K562 (cell line): ENCODE measurements around the gene TBC1D2B. TPM values are rescaled to one million over a fixed set of nuclear protein-coding genes. Genes with fewer than 3 reads are reported as not detected.

Experiments used
- ATAC-seq: fragments of 200-7000 bp; cut with Tn5 transposase; 3 replicates; pipeline ENCODE4 v1.9.1; 2020; ENCODE audit warnings: moderate library complexity
- BruUV-seq: library from RNA; stranded (reverse); fragments of 400-500 nt; replicated peaks from 2 replicates; lab custom pipeline; 2021; lab: Mats Ljungman, UMichigan
- CTCF ChIA-PET: fragments of 300-600 bp; formaldehyde crosslinking; extraction: SDS; loops from one replicate; lab custom pipeline; 2021; ENCODE audit warnings: low intra/inter-chr PET ratio; lab: Yijun Ruan, JAX
- POLR2A ChIA-PET: fragments of 300-600, 350-650 bp; sonication (Branson Sonifier 250); formaldehyde crosslinking; extraction: SDS; loops from one replicate; lab custom pipeline; 2021; ENCODE audit warnings: antibody characterized with exemption, inconsistent platforms; lab: Yijun Ruan, JAX
- DNase-seq, 4 experiments: peaks; one replicate each; pipeline versions ENCODE4 v3.0.0 to v3.0.0-alpha.2; 2011 to 2018; ENCODE audit warnings: low spot score in 3 of 4, mixed read lengths in 3 of 4; ENCODE audit errors: extremely low read depth in 1 of 4
- FAIRE-seq: peaks from 2 replicates; lab custom pipeline; 2011; peaks lifted over from hg19 to GRCh38; lab: Jason Lieb, UNC
- H2AFZ ChIP-seq: 2 replicates; pipeline ENCODE4 v1.6.0; 2011; ENCODE audit warnings: low read depth, low read length, control low read depth, inconsistent platforms
- H3K27ac ChIP-seq: fragments of 200-600 bp; 3 replicates; pipeline ENCODE4 v1.8.0; 2011; ENCODE audit warnings: low read depth, mild to moderate bottlenecking, control low read depth, inconsistent platforms, low read length, moderate library complexity, mixed read lengths; ENCODE audit errors: extremely low read depth
- H3K27me3 ChIP-seq, 2 experiments: fragments of 300-600 bp in 1 of 2; 2 replicates in 1 of 2; 3 replicates in 1 of 2; pipeline versions ENCODE4 v1.6.0 to v1.8.0; 2011; ENCODE audit warnings: inconsistent platforms in 2 of 2, low read length in 2 of 2, mild to moderate bottlenecking in 1 of 2, mixed read lengths in 1 of 2, moderate library complexity in 1 of 2; ENCODE audit not compliant: control insufficient read depth in 2 of 2, insufficient read depth in 2 of 2
- H3K36me3 ChIP-seq: fragments of 300-600 bp; 3 replicates; pipeline ENCODE4 v1.8.0; 2011; ENCODE audit warnings: mild to moderate bottlenecking, low read length, inconsistent platforms; ENCODE audit not compliant: control insufficient read depth, insufficient read depth
- H3K4me1 ChIP-seq, 2 experiments: fragments of 200-600 bp in 1 of 2; replicated peaks in 1 of 2; 2 replicates in 1 of 2; 3 replicates in 1 of 2; pipeline versions ENCODE4 v1.5.1 to v1.8.0; 2011; ENCODE audit warnings: inconsistent platforms in 2 of 2, low read length in 2 of 2, mild to moderate bottlenecking in 1 of 2, mixed read lengths in 1 of 2, moderate library complexity in 1 of 2; ENCODE audit not compliant: control insufficient read depth in 2 of 2, insufficient read depth in 2 of 2
- H3K4me2 ChIP-seq: 2 replicates; pipeline ENCODE4 v1.6.1; 2011; ENCODE audit warnings: low read length, control low read depth, inconsistent platforms, mixed read lengths; ENCODE audit not compliant: insufficient read depth
- H3K4me3 ChIP-seq: fragments of 200-600 bp; sonication (generic), shearing (Covaris generic); 2 replicates; pipeline ENCODE4 v1.5.1; 2016; ENCODE audit warnings: control low read depth, inconsistent platforms
- H3K79me2 ChIP-seq: fragments of 200-600 bp; 3 replicates; pipeline ENCODE4 v1.8.0; 2011; ENCODE audit warnings: low read length, inconsistent platforms; ENCODE audit not compliant: control insufficient read depth, insufficient read depth
- H3K9ac ChIP-seq, 2 experiments: 2 replicates each; pipeline versions ENCODE4 v1.6.0 to v1.6.1; 2011; ENCODE audit warnings: low read depth in 2 of 2, low read length in 2 of 2, control low read depth in 1 of 2, inconsistent platforms in 1 of 2, mild to moderate bottlenecking in 1 of 2, mixed read lengths in 1 of 2; ENCODE audit not compliant: insufficient read depth in 1 of 2
- H3K9me1 ChIP-seq: one replicate; pipeline ENCODE4 v1.6.0; 2011; ENCODE audit warnings: inconsistent platforms, mild to moderate bottlenecking, low read length, moderate library complexity; ENCODE audit not compliant: control insufficient read depth, insufficient read depth
- H3K9me3 ChIP-seq: replicated peaks from 2 replicates; pipeline ENCODE4 v1.5.1; 2011; ENCODE audit warnings: low read depth, low read length, inconsistent platforms; ENCODE audit not compliant: control insufficient read depth, insufficient read depth
- H4K20me1 ChIP-seq: replicated peaks from 2 replicates; pipeline ENCODE4 v1.6.1; 2011; ENCODE audit warnings: low read length, inconsistent platforms, mixed read lengths; ENCODE audit not compliant: control insufficient read depth, insufficient read depth
- ETS2 ChIP-seq: IDR thresholded peaks from 2 replicates; pipeline ENCODE4 v1.6.1; 2016; ENCODE audit warnings: borderline replicate concordance, missing genetic modification characterization, mild to moderate bottlenecking, moderate library complexity, missing compliant biosample characterization; ENCODE audit not compliant: poor library complexity, severe bottlenecking
- FOXK1 ChIP-seq: sonication (generic); formaldehyde crosslinking; IDR thresholded peaks from 2 replicates; pipeline ENCODE4 v1.8.0; 2022; ENCODE audit warnings: missing genetic modification reagents, mild to moderate bottlenecking, borderline replicate concordance
- JUNB ChIP-seq: fragments of 450-650 bp; formaldehyde crosslinking; conservative IDR thresholded peaks from 2 replicates; pipeline ENCODE4 v1.4.0; 2020; ENCODE audit warnings: mild to moderate bottlenecking
- MECOM ChIP-seq: fragments of 250-450 bp; sonication (Bioruptor Pico); IDR thresholded peaks from 2 replicates; pipeline ENCODE4 v1.8.0; 2022; ENCODE audit warnings: inconsistent platforms
- PRPF4 ChIP-seq: fragments of 200-400 bp; formaldehyde crosslinking; IDR thresholded peaks from one replicate; pipeline ENCODE4 v1.6.1; 2017; ENCODE audit warnings: low read length, low read depth, mild to moderate bottlenecking; ENCODE audit not compliant: insufficient read depth, poor library complexity, severe bottlenecking
- PURB ChIP-seq: sonication (generic); formaldehyde crosslinking; IDR thresholded peaks from 2 replicates; pipeline ENCODE4 v1.9.0; 2021; ENCODE audit warnings: low read depth, mild to moderate bottlenecking, missing genetic modification reagents
- ZFP91 ChIP-seq: sonication (generic); formaldehyde crosslinking; IDR thresholded peaks from 2 replicates; pipeline ENCODE4 v1.8.0; 2022; ENCODE audit warnings: mild to moderate bottlenecking, missing genetic modification reagents
- WGBS: fragments of 100-300 bp; shearing (Covaris generic); methylation state at CpG from one replicate; pipeline ENCODE4 v1.1.6; 2016; ENCODE audit warnings: low coverage, mixed read lengths; ENCODE audit not compliant: insufficient coverage; ENCODE audit errors: missing lambda C conversion rate; 5-methylcytosine and 5-hydroxymethylcytosine counted together
- in situ Hi-C: fragments of 300-500 bp; cut with MboI; formaldehyde crosslinking; loops from 4 replicates; pipeline ENCODE4 v1.15.0; 2018; ENCODE audit warnings: inconsistent platforms, mixed read lengths
- intact Hi-C: fragments of 100-400 bp; cut with micrococcal nuclease; formaldehyde crosslinking; loops from 2 replicates; pipeline ENCODE4 v1.14.2; 2022
- polyA plus RNA-seq, 8 experiments: library from polyadenylated mRNA; depleted of rRNA in 4 of 8; stranded (reverse) in 5 of 8; unstranded in 3 of 8; fragments of >200 nt; fragmentation: Nextera tagmentation in 2 of 8; fragmentation: Illumina TruSeq in 1 of 8; extraction: Ambion mirVana in 2 of 8; extraction: Trizol in 1 of 8; gene quantifications; 2 replicates each; pipeline versions ENCODE4 v1.2.1 to v1.2.3, GENCODE V29; 2011 to 2014; ENCODE audit warnings: inconsistent platforms in 1 of 8, missing spikeins in 1 of 8
- total RNA-seq, 7 experiments: library from RNA; depleted of rRNA in 6 of 7; stranded (reverse); fragments of >200 nt in 6 of 7; fragmentation: Illumina TruSeq in 2 of 7; extraction: Trizol in 2 of 7; gene quantifications; 2 replicates each; pipeline versions ENCODE4 v1.2.1 to v1.2.3, GENCODE V29; 2011 to 2021; ENCODE audit warnings: low replicate concordance in 1 of 7
- TF ChIP-seq, protein P1 (sequence below): fragments of 250-450 bp; sonication (Bioruptor Pico); IDR thresholded peaks from 2 replicates; pipeline ENCODE4 v1.5.0; 2021
- TF ChIP-seq, protein P2 (sequence below): fragments of 250-450 bp; sonication (Bioruptor Pico); IDR thresholded peaks from 2 replicates; pipeline ENCODE4 v1.4.0; 2020
- TF ChIP-seq, protein P3 (sequence below), 2 experiments: fragments of 450-650 bp in 1 of 2; IDR thresholded peaks; 2 replicates each; pipeline ENCODE4 v1.6.1; 2011 to 2017; ENCODE audit warnings: low read depth in 2 of 2, antibody characterized with exemption in 1 of 2, borderline replicate concordance in 1 of 2, low read length in 1 of 2, mild to moderate bottlenecking in 1 of 2, mixed read lengths in 1 of 2; ENCODE audit not compliant: control insufficient read depth in 1 of 2

Gene TBC1D2B
- total and polyA plus RNA-seq, 9 of the 15 experiments (the other 6 are each of a cell fraction or from before 2014, with no cell fraction given), result 0.15 to 16.3 (median 8.9) TPM

DNA sequence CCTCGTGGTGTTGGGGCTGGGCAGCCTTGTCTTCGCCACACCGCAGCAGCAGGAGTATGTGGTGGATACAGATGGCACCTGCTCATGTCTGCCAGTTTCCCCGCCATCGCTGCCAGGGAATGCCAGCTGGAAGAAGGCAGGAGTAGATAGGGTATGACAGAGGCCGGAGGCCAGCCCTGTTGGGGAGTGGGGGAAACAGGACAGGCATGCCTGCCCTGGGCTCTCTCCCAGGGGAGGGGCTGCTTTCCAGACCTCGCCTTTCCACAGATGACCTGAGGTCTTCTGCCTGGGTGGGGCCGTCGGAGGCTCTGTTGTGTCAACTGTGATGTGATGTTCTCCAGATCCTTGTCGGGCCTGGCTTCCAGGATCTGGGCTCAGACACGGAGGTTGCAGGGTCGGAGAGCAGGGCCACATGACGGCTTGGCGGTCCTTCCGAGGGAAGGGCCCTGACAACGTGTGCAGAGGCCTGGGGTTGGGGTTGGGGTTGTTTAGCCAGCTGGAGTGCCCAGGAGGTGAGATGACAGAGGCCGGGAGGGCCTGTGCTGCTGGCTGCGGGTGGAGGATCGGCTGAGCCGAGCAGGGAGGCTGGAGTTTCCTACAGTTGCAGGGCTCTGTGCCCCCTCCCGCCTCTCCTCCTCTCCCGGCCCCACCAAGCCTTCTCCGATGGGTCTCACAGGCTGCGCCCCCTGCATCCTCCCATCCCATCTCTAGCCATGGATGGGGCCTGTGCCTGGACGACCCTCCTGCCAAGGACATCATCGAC is 102.0 kb downstream of the TBC1D2B start:
- no peak for DNase-seq
- intact Hi-C loops (no loop called here), in situ Hi-C loops (loop anchor here (5.0 kb wide), 1 partner anchor 802 kb away; no protein-coding TSS in a partner anchor)
- no peak overlapping the region for H3K27ac ChIP-seq
- H3K4me1 ChIP-seq, result peaks cover 0 to 18% of the 10 kb centered on the region in 2 experiments; a peak in 2 of 5 replicates
- TF ChIP-seq ETS2 (tag) (no peak), PRPF4 (no peak), JUNB (CRISPR knock-in tag) (no peak), FOXK1 (no peak), ZFP91 (CRISPR knock-in tag) (no peak), PURB (CRISPR knock-in tag) (no peak), MECOM (CRISPR knock-in tag) (no peak)
- TF ChIP-seq, protein P1, sequence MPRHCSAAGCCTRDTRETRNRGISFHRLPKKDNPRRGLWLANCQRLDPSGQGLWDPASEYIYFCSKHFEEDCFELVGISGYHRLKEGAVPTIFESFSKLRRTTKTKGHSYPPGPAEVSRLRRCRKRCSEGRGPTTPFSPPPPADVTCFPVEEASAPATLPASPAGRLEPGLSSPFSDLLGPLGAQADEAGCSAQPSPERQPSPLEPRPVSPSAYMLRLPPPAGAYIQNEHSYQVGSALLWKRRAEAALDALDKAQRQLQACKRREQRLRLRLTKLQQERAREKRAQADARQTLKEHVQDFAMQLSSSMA (CRISPR knock-in tag), result no peak
- TF ChIP-seq, protein P2, sequence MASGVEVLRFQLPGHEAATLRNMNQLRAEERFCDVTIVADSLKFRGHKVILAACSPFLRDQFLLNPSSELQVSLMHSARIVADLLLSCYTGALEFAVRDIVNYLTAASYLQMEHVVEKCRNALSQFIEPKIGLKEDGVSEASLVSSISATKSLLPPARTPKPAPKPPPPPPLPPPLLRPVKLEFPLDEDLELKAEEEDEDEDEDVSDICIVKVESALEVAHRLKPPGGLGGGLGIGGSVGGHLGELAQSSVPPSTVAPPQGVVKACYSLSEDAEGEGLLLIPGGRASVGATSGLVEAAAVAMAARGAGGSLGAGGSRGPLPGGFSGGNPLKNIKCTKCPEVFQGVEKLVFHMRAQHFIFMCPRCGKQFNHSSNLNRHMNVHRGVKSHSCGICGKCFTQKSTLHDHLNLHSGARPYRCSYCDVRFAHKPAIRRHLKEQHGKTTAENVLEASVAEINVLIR (CRISPR knock-in tag), result no peak
- TF ChIP-seq, protein P3, sequence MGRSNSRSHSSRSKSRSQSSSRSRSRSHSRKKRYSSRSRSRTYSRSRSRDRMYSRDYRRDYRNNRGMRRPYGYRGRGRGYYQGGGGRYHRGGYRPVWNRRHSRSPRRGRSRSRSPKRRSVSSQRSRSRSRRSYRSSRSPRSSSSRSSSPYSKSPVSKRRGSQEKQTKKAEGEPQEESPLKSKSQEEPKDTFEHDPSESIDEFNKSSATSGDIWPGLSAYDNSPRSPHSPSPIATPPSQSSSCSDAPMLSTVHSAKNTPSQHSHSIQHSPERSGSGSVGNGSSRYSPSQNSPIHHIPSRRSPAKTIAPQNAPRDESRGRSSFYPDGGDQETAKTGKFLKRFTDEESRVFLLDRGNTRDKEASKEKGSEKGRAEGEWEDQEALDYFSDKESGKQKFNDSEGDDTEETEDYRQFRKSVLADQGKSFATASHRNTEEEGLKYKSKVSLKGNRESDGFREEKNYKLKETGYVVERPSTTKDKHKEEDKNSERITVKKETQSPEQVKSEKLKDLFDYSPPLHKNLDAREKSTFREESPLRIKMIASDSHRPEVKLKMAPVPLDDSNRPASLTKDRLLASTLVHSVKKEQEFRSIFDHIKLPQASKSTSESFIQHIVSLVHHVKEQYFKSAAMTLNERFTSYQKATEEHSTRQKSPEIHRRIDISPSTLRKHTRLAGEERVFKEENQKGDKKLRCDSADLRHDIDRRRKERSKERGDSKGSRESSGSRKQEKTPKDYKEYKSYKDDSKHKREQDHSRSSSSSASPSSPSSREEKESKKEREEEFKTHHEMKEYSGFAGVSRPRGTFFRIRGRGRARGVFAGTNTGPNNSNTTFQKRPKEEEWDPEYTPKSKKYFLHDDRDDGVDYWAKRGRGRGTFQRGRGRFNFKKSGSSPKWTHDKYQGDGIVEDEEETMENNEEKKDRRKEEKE (IDR thresholded peaks at IDR 0.05; ENCODE audit: borderline replicate concordance in 1 of 2, control insufficient read depth in 1 of 2, low read depth in 2 of 2, low read length in 1 of 2), result no peak
- no peak overlapping the region for H2AFZ ChIP-seq
- H3K4me2 ChIP-seq, result no peak overlapping the region
- WGBS, result 9% methylated on average over 17 of the region's 26 CpGs
- H3K36me3 ChIP-seq, result no peaks in the 10 kb centered on the region
- no peaks in the 10 kb centered on the region for H3K79me2 ChIP-seq
- no peak for ATAC-seq
- no peak for FAIRE-seq
- POLR2A ChIA-PET, result no interaction called here
- no peaks in the 10 kb centered on the region for H3K9me3 ChIP-seq
- no peak overlapping the region for H3K4me3 ChIP-seq
- no peaks in the 10 kb centered on the region for H4K20me1 ChIP-seq
- peaks cover 7 to 26% of the 10 kb centered on the region in 2 experiments; a peak in 3 of 5 replicates for H3K27me3 ChIP-seq
- BruUV-seq, result no TSS peak
- no peak overlapping the region for H3K9ac ChIP-seq
- CTCF ChIA-PET, result no interaction called here
- H3K9me1 ChIP-seq, result no peaks in the 10 kb centered on the region
